OCI-LY1 (cell line): ENCODE measurements around the gene KIAA0232.

Experiments
- CTCF ChIP-seq: fragments of 200-600 bp; sonication (generic), shearing (Covaris generic); IDR thresholded peaks from 2 replicates; pipeline ENCODE4 v1.5.1; 2017; ENCODE audit warnings: mild to moderate bottlenecking, antibody characterized with exemption, low read length, moderate library complexity, mixed read lengths
- EZH2 ChIP-seq: fragments of 200-600 bp; sonication (generic), shearing (Covaris generic); IDR thresholded peaks from 2 replicates; pipeline ENCODE4 v1.8.0; 2017; ENCODE audit warnings: borderline replicate concordance, mixed run types, mild to moderate bottlenecking, antibody characterized with exemption, low read length, moderate library complexity, mixed read lengths

DNA sequence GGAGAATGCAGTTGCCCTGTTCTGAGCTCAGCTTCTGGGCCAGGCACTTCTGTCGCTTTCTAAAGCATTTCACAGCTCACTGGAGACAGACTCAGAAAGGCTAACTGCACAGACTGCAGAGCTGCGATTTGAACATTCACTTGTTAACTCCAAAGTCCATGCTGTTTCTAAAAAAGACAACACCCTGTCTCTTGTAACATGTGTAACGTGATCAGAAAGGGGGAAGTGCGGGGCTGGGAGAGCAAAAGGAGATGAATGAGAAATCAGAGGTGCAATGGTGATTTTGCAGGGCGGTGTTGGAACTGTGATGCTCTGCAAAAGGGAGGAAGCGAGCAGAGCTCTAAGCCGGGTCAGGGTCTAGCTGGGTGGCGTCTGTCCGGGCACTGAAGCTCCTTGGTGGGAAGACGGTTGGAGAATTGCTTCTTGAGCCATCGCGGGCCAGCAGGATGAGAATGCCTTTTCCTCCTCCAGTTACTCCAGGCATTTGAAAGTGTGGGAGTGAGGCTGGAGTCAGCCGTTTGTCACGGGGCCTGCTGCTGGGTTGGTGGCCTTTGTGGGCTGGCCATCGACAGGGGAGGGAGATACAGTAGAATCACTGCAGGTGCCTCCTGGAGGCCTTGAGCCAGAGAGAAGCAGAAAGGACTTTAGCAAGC is 147.4 kb downstream of the KIAA0232 start:
- no peak for TF ChIP-seq CTCF
- no peak for TF ChIP-seq EZH2
